Memory B cell (primary cell): ENCODE results near the gene PKIG.
"Not testable (repeated sequence)": the region's sequence is repeated elsewhere in the genome, so short reads cannot be mapped to it uniquely, and the experiment has no call there.

Experiments used
- ATAC-seq: fragments of 150-1000 bp; cut with Tn5 transposase; 2 replicates; pipeline ENCODE4 v1.10.0; 2021; ENCODE audit warnings: low read depth, mild to moderate bottlenecking, moderate library complexity
- DNase-seq, 2 donors: peaks; one replicate each; pipeline ENCODE4 v3.0.0; 2022; ENCODE audit warnings: low spot score in 2 of 2
- H3K27ac Mint-ChIP-seq: one replicate; pipeline ENCODE4 v1.8.0; 2022; ENCODE audit warnings: mild to moderate bottlenecking, moderate library complexity, mixed read lengths
- H3K27me3 Mint-ChIP-seq: one replicate; pipeline ENCODE4 v1.8.0; 2022; ENCODE audit warnings: mixed read lengths
- H3K36me3 Mint-ChIP-seq: one replicate; pipeline ENCODE4 v1.8.0; 2022; ENCODE audit warnings: mild to moderate bottlenecking, mixed read lengths
- H3K4me1 Mint-ChIP-seq: one replicate; pipeline ENCODE4 v1.8.0; 2022; ENCODE audit warnings: mixed read lengths
- H3K4me3 Mint-ChIP-seq: one replicate; pipeline ENCODE4 v1.8.0; 2022; ENCODE audit warnings: mild to moderate bottlenecking, moderate library complexity, mixed read lengths
- H3K9me3 Mint-ChIP-seq: one replicate; pipeline ENCODE4 v1.8.0; 2022; ENCODE audit warnings: mixed read lengths

Gene PKIG

DNA sequence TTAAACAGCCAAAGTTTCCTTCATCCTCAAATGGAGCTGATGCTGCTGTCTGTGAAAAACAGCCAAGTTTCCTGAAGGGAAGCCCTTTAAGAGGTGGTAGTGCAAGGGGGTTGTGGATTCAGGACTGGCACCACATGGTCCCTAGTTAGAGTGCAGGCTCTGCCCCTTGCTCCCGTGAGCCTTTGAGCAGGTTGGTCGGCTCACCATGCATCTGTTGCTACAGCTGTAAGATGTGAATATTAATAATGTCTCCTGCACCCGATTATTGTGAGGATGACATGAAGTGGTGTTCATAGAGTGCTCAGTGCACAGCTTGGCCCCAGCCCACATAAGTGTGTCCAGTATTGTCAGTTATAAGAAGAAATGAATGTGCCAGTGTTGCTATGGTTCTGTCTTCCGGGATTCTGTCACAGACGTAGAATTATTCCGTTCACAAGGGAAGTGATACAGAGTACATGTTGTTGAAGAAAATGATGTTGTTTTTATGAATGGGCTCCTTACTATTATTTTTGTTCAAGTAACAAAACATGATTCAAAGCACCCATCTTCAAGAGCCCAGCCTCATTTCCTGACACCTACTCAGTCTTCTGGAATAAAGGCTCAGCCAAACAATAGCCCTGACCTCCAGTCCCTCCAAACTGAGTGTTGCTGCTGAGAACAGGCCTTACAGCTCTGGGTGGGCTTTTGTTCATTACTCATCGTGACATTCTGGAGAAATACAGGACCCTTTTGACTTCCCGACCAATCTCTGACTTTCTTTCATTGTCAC is 2.9 kb upstream of the PKIG start:
- no peaks in the 10 kb centered on the region for H3K9me3 Mint-ChIP-seq
- no peaks in the 10 kb centered on the region for H3K36me3 Mint-ChIP-seq
- ATAC-seq (peak; percentile 50), DNase-seq (no peak)
- H3K4me1 Mint-ChIP-seq, result peaks cover 55% of the 10 kb centered on the region
- H3K27ac Mint-ChIP-seq, result peak overlapping the region; percentile 97
- H3K4me3 Mint-ChIP-seq, result peak overlapping the region; percentile 41
- H3K27me3 Mint-ChIP-seq, result no peaks in the 10 kb centered on the region

DNA sequence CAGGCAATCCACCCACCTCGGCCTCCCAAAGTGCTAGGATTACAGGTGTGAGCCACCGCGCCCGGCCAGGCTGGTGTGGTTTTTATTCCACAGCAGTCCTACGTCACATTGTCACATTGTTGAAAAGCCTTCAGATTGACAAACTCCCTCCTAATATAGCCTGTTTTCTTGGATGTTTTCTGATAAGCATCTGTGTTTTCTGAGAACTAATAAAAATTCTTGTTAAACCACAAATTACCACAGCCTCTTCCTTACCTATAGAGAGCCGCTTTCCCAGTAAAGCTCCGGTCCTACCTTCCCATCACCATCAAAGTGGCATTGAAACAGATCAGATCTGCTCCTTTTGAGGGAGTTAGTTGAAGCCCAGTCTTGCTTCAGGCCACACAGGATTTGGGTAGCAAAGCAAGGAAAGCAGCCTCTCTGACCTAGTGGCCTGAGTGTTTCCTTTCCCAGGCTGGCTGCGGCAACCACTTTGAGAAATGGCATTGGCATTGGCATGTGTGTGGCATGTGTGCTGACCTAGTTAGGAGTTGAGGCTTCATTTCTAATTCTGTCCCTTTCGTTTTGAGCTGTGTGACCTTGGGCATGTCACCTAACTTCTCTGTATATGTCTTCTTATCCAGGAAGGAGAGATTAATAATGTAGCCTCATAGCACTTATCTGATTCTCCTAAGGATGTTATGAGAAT is 1.7 kb upstream of the PKIG start:
- Mint-ChIP-seq H3K9me3 (no peaks in the 10 kb centered on the region), H3K27me3 (no peaks in the 10 kb centered on the region), H3K4me3 (peak overlapping the region; percentile 92), H3K4me1 (peaks cover 65% of the 10 kb centered on the region), H3K36me3 (no peaks in the 10 kb centered on the region), H3K27ac (peak overlapping the region; percentile 97)
- no peak for DNase-seq
- no peak for ATAC-seq

DNA sequence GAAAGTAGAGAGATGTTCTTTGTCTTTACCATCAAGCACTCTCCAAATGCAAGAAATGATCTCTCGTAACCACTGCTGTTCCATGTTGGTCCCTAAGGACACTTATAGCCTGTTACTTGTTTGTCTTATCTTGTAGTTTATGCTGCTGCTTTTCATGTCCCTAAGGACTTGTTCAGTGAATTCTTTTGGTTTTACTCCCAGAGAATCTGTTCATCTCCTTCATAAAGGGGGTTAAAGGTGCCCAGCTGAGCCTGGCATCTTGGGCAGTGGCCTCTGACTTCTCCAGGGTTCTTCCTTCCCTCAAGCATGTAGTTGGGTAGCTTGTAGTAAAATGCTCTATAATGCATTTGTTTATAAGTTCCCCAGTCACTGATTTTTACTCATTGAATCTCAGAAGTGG is 864 bp upstream of the PKIG start:
- Mint-ChIP-seq H3K27ac (peak overlapping the region; percentile 97), H3K9me3 (no peaks in the 10 kb centered on the region), H3K36me3 (no peaks in the 10 kb centered on the region), H3K4me1 (peaks cover 64% of the 10 kb centered on the region), H3K4me3 (peak overlapping the region; percentile 92), H3K27me3 (no peaks in the 10 kb centered on the region)
- no peak for DNase-seq
- ATAC-seq, result no peak

DNA sequence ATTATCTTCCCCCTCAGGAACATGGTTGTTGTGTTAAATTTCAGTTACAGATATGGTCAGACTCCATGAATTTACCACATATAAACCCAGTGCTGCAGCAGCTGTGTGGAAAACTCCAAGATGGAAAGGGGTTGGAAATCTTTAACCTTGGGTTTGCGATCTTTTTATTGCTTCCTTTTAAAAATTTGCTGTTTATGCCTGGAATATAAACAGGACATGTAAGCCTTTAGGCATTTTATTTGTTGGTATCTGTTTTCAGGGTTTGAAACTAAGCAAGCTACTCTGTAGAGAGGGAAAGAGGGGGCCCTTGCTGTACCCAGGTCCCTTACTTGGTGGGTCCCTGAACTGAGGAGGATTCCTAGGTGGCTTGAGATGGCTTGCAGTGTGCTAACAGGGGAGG is 778 bp downstream of the PKIG start:
- peaks cover 3% of the 10 kb centered on the region for H3K36me3 Mint-ChIP-seq
- H3K4me1 Mint-ChIP-seq, result peaks cover 77% of the 10 kb centered on the region
- DNase-seq (no peak), ATAC-seq (no peak)
- no peaks in the 10 kb centered on the region for H3K27me3 Mint-ChIP-seq
- H3K4me3 Mint-ChIP-seq, result peak overlapping the region; percentile 92
- H3K27ac Mint-ChIP-seq, result peak overlapping the region; percentile 97
- peaks cover 2% of the 10 kb centered on the region for H3K9me3 Mint-ChIP-seq

DNA sequence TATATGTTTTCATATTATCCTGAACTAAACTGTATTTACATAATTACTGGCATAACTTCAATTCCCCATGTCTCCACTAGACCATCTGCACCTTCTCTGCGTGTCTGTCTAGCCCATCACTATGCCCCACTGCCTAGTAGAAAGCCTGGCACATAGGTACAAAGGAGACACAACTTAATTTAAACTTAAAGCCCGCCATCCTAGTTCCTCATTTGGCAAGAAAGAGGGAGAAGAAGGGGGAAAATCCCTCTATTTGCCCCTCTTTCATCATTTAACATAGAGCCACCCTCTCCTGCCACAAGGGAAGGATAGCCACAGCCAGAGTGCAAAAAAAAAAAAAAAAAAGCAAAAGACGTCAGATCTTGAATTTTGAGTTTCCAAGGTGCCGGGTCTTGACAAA is 1.8 kb downstream of the PKIG start:
- no peak for DNase-seq
- Mint-ChIP-seq H3K27ac (peak overlapping the region; percentile 97), H3K4me1 (peaks cover 78% of the 10 kb centered on the region)

DNA sequence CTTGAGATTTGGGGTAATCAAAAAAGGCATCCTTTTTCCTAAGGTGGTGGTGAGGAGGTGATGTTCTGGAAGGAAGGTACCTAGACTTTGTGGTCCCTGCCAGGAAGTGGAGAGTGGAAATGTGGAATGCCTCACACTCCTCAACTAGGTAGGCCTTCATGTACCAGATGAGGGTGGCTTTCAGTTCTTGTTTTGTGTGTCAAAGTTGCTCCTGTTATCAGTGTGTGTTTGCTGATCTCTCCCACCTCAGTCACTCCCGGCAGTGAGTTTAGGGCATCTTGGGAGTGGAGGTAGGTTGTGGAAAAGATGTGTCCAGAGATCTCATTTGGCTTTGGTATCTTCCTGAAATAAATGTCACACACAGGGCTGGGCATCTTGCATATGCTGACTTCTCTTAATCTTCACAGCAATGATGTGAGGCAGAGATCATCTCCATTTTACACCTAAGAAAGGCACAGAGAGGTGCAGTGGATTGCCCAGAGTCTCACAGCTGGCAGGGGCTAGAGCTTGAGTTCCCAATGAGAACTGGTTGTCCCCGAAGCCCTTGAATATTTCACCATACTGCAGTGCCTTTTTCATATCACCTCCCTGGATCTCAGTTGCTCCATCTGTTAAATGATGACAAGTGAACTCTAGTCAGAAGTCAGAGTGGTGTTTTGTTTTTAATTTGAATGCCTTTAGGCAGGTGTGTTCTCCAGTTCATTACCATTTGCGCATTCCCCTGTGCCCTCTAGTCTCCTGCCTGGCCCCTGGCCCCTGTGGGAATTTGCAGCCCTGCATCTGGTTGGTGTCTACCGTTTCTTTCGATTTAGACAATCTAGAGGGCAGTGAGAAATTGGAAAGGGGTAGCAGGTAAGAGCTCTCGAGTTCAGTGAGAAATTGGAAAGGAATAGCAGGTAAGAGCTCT is 2.9 kb downstream of the PKIG start:
- Mint-ChIP-seq H3K9me3 (peaks cover 2% of the 10 kb centered on the region), H3K27me3 (no peaks in the 10 kb centered on the region), H3K4me3 (peak overlapping the region; percentile 92), H3K27ac (peak overlapping the region; percentile 97), H3K36me3 (peaks cover 15% of the 10 kb centered on the region), H3K4me1 (peaks cover 75% of the 10 kb centered on the region)
- ATAC-seq (no peak), DNase-seq (no peak)

More for the DNA sequence above, 1.8 kb downstream of the PKIG start:
- Mint-ChIP-seq H3K9me3 (peaks cover 2% of the 10 kb centered on the region), H3K36me3 (peaks cover 8% of the 10 kb centered on the region), H3K4me3 (peak overlapping the region; percentile 92), H3K27me3 (no peaks in the 10 kb centered on the region)
- ATAC-seq, result peak; percentile 18

DNA sequence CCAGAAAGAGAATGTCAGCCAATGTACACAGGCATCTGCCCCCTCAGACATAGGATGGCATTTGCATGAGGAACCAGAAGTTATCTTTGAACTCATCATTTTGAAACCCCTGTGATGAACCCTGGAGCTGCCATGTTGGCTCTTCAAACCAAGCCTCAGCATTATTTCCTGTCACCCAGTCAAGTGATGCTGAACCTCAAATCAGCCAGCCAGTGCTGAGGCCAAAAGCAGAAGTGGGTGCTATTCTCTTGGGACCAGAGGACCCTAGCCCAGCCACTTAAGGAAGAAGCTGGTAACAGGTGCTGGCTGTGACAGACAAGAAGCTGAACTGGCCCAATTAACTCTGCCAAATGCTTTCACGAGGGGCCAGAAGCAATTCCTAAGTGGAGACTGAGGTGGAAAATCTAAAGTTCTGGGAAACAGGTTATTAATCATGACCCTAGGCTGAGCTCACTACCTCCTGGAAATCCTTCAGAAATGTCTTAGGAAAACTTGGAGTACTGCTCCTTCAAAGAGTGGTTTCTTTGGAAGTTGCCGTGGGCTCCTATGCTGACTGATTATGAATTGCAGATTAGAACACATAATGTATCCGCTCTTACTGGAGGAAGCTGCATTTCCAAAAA is 4.0 kb downstream of the PKIG start:
- Mint-ChIP-seq H3K27ac (peak overlapping the region; percentile 97), H3K9me3 (peaks cover 2% of the 10 kb centered on the region), H3K27me3 (no peaks in the 10 kb centered on the region), H3K36me3 (peaks cover 21% of the 10 kb centered on the region), H3K4me3 (peak overlapping the region; percentile 92), H3K4me1 (peaks cover 70% of the 10 kb centered on the region)
- DNase-seq, result peak; percentile 65 to 86
- ATAC-seq, result peak; percentile 85

DNA sequence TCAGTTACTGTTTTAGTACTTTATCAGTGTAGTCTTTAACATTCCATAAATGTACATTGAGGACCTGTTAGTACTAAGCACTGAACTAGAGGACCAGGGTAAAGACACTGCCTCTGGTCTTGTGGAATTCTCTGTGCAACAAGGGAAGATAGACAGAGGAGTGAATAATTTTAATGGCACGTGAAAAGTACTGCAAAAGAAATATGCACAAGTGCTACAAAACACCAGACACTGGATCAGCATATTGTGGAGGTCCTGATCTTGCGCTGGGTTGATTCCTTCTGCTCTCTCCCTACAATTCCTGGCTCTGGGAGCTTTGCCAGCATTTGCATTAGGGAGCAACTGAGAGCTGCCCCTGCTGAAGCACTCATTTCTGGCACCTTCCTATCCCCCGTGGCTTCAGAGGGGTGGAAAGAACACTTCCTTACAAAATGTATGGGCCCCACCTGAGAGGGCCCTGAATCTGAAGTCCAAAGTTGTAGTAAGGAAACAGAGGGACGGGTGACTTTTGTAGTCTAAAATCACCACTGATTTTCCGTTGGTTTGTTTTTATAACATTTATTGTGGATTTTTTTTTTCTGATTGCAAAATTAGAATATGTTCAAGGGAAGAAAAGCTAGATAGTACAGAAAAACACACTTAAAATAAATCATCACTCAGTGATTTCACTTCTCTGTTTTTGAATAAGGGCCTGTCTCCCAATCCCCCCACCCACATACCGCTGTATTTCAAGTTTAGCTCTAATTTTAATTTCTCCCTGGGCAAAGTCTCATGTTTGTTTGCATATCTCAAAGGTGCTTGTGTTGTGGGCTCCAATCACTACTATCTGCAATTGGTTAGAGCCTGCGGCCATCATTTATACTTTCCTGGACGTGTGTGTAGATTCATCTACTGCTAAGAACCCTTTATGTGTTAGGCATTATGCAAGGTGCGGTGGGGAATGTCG is 4.9 kb downstream of the PKIG start:
- H3K36me3 Mint-ChIP-seq, result peaks cover 21% of the 10 kb centered on the region
- peak overlapping the region; percentile 97 for H3K27ac Mint-ChIP-seq
- peaks cover 64% of the 10 kb centered on the region for H3K4me1 Mint-ChIP-seq

DNA sequence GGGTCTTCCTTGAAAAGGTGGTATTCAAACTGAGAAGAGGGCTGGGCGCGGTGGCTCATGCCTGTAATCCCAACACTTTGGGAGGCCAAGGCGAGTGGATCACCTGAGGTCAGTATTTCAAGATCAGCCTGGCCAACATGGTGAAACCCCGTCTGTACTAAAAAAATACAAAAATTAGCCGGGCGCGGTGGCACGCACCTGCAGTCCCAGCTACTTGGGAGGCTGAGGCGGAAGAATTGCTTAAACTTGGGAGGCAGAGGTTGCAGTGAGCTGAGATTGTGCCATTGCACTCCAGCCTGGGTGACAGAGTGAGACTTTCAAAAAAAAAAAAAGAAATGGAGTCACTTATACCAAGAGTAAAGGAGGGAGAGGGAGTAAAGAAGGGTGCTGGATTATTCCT is 5.9 kb downstream of the PKIG start:
- H3K4me3 Mint-ChIP-seq, result peak overlapping the region; percentile 92
- not testable (repeated sequence) for H3K9me3 Mint-ChIP-seq, H3K27me3 Mint-ChIP-seq, ATAC-seq, DNase-seq
- H3K4me1 Mint-ChIP-seq, result peaks cover 68% of the 10 kb centered on the region
- peak overlapping the region; percentile 97 for H3K27ac Mint-ChIP-seq
- H3K36me3 Mint-ChIP-seq, result peaks cover 26% of the 10 kb centered on the region

More for the DNA sequence above, 4.9 kb downstream of the PKIG start:
- ATAC-seq, result no peak
- Mint-ChIP-seq H3K9me3 (peaks cover 2% of the 10 kb centered on the region), H3K4me3 (peak overlapping the region; percentile 92), H3K27me3 (no peaks in the 10 kb centered on the region)
- no peak for DNase-seq

DNA sequence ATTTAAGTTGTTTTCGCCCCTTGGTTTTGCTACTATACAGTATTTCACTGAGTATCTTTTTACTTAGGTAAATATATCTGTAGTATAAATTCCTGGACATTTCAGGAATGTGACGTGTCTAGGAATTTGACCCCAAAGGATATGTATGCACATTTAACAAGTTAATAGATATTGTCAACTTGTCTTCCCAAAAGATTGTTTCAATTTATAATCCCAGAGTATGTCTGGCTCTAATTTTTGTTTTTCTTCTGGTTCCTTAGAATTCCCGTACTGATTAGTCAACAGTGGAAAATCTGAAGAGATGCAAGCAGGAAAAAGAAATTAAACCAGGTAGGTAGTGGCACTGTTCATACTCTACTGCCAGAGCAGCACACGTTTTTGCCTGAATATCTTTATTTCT is 7.2 kb downstream of the PKIG start:
- no peak overlapping the region for H3K4me3 Mint-ChIP-seq
- no peak for ATAC-seq
- peak overlapping the region; percentile 97 for H3K27ac Mint-ChIP-seq
- H3K36me3 Mint-ChIP-seq, result peaks cover 33% of the 10 kb centered on the region
- H3K27me3 Mint-ChIP-seq, result no peaks in the 10 kb centered on the region
- DNase-seq, result no peak
- peaks cover 67% of the 10 kb centered on the region for H3K4me1 Mint-ChIP-seq
- H3K9me3 Mint-ChIP-seq, result peaks cover 2% of the 10 kb centered on the region

DNA sequence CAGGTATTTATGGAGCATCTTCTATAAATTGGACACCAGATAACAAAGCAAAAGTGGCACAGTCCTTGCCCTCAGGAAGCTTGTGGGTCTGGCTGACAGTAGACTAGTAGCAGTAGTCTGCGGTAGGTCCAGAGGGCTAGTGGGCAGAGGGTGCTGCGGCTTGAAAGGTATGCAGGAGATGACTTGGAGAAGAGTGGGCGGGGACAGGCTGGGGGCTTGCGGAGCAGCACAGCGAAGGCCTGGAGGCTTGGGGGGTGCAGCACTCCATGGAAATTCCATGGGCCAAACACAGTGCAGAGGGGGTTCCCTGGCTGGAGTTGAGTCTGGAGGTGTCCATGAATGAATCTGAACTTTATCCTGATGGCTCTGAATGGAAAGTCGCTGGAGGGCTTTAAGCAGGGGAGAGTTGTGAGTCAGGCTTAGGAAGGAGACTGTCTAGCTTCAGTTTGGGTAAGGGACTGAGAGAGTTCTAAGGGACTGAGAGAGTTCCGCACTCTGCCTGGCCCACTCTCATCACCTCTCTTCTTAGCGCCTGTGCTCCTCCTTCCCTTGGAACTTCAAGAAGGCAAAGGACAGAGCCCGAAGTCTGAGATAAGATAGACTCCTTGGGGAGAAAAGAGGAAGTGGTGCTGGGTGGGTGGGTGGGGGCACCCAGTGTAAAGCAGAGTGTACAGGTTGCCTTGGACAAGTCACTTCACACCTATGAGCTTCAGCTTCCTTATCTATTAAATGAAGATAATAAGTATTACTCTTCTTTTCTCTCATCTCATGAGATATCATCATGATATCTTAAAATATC is 8.8 kb downstream of the PKIG start:
- ATAC-seq (peak; percentile 39), DNase-seq (no peak)
- H3K27me3 Mint-ChIP-seq, result no peaks in the 10 kb centered on the region
- H3K4me1 Mint-ChIP-seq, result peaks cover 60% of the 10 kb centered on the region
- peak overlapping the region; percentile 97 for H3K27ac Mint-ChIP-seq
- peaks cover 35% of the 10 kb centered on the region for H3K36me3 Mint-ChIP-seq
- peak overlapping the region; percentile 58 for H3K4me3 Mint-ChIP-seq
- peaks cover 2% of the 10 kb centered on the region for H3K9me3 Mint-ChIP-seq

DNA sequence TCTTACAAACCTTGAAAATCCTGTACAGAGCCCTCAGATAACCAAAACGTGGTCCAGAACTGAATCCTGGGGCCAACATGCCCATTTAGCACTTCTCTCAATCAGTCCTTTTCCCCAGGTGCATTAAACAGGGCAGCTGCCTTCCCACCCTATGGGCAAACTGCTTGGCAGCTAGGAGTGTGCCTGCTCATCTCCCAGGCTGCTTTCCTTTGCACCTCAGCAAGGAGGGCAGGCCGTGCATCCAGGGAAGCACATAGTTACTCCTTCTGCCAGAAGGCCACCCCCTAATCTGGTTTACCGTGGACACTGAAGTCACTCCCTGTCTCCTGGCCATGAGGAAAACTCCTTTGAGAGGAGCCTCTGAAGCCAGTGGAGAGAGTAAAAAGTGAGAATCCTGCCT is 10.0 kb downstream of the PKIG start:
- DNase-seq (no peak), ATAC-seq (no peak)
- no peaks in the 10 kb centered on the region for H3K27me3 Mint-ChIP-seq
- peaks cover 35% of the 10 kb centered on the region for H3K36me3 Mint-ChIP-seq
- H3K27ac Mint-ChIP-seq, result peak overlapping the region; percentile 97
- H3K4me1 Mint-ChIP-seq, result peaks cover 56% of the 10 kb centered on the region
- H3K4me3 Mint-ChIP-seq, result no peak overlapping the region
- H3K9me3 Mint-ChIP-seq, result peaks cover 2% of the 10 kb centered on the region
